Measurements from ENCODE around the gene SIX5.

DNA sequence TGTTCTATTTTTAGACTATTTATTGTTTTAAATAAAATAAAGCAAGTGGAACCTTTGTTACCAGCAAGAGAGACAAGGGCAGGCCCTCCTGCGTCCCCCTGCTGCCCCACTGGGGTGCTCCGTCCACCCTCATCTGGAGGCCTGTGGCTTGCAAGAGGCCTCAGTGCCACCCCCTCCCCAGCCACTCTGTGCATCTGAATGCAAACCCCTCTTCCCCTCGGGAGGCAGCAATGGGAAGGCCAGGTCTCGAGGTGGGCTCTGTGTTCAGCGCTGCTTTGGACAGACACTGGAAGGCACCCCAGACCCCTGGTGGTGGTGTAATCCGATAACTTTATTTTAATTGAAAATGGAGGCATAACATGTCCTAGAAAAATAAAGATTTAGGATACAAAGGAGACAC is 4.6 kb downstream of the SIX5 start:
- TF ChIP-seq, protein P1, sequence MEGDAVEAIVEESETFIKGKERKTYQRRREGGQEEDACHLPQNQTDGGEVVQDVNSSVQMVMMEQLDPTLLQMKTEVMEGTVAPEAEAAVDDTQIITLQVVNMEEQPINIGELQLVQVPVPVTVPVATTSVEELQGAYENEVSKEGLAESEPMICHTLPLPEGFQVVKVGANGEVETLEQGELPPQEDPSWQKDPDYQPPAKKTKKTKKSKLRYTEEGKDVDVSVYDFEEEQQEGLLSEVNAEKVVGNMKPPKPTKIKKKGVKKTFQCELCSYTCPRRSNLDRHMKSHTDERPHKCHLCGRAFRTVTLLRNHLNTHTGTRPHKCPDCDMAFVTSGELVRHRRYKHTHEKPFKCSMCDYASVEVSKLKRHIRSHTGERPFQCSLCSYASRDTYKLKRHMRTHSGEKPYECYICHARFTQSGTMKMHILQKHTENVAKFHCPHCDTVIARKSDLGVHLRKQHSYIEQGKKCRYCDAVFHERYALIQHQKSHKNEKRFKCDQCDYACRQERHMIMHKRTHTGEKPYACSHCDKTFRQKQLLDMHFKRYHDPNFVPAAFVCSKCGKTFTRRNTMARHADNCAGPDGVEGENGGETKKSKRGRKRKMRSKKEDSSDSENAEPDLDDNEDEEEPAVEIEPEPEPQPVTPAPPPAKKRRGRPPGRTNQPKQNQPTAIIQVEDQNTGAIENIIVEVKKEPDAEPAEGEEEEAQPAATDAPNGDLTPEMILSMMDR (IDR thresholded peaks at IDR 0.05 in 2 of 3, conservative IDR thresholded peaks at IDR 0.05 in 1 of 3; ENCODE audit: insufficient read depth in 2 of 3, low read depth in 1 of 3, low read length in 3 of 3) = no peak
- no peak for TF ChIP-seq JUND (IDR thresholded peaks at IDR 0.05; ENCODE audit: borderline replicate concordance, low read depth, low read length)
- TF ChIP-seq JUND (tag; IDR thresholded peaks at IDR 0.05; ENCODE audit: borderline replicate concordance, low read depth, low read length) = no peak
- no peak for TF ChIP-seq TAF1 (IDR thresholded peaks at IDR 0.05; ENCODE audit: control insufficient read depth, extremely low read depth, insufficient read depth, low read length, severe bottlenecking)
- TF ChIP-seq FOXP1 (CRISPR knock-in tag; IDR thresholded peaks at IDR 0.05) = no peak
